Coronary artery (tissue), 2 donors: ENCODE results near the gene SV2B.

Experiments used
- DNase-seq: peaks from one replicate; pipeline ENCODE4 v3.0.0-alpha.2; 2017; ENCODE audit warnings: low spot score
- H3K27ac ChIP-seq, 2 donors: fragments of 200-600 bp; sonication (generic); one replicate each; pipeline ENCODE4 v1.5.1; 2016 to 2019
- H3K4me3 ChIP-seq: fragments of 200-600 bp; sonication (generic); 2 replicates; pipeline ENCODE4 v1.5.1; 2016; ENCODE audit warnings: mild to moderate bottlenecking, moderate library complexity
- TF ChIP-seq, protein P1 (sequence below): fragments of 200-600 bp; sonication (generic); IDR thresholded peaks from one replicate; pipeline ENCODE4 v1.5.1; 2019; ENCODE audit warnings: antibody characterized with exemption

SV2B gene, protein sequence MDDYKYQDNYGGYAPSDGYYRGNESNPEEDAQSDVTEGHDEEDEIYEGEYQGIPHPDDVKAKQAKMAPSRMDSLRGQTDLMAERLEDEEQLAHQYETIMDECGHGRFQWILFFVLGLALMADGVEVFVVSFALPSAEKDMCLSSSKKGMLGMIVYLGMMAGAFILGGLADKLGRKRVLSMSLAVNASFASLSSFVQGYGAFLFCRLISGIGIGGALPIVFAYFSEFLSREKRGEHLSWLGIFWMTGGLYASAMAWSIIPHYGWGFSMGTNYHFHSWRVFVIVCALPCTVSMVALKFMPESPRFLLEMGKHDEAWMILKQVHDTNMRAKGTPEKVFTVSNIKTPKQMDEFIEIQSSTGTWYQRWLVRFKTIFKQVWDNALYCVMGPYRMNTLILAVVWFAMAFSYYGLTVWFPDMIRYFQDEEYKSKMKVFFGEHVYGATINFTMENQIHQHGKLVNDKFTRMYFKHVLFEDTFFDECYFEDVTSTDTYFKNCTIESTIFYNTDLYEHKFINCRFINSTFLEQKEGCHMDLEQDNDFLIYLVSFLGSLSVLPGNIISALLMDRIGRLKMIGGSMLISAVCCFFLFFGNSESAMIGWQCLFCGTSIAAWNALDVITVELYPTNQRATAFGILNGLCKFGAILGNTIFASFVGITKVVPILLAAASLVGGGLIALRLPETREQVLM

DNA sequence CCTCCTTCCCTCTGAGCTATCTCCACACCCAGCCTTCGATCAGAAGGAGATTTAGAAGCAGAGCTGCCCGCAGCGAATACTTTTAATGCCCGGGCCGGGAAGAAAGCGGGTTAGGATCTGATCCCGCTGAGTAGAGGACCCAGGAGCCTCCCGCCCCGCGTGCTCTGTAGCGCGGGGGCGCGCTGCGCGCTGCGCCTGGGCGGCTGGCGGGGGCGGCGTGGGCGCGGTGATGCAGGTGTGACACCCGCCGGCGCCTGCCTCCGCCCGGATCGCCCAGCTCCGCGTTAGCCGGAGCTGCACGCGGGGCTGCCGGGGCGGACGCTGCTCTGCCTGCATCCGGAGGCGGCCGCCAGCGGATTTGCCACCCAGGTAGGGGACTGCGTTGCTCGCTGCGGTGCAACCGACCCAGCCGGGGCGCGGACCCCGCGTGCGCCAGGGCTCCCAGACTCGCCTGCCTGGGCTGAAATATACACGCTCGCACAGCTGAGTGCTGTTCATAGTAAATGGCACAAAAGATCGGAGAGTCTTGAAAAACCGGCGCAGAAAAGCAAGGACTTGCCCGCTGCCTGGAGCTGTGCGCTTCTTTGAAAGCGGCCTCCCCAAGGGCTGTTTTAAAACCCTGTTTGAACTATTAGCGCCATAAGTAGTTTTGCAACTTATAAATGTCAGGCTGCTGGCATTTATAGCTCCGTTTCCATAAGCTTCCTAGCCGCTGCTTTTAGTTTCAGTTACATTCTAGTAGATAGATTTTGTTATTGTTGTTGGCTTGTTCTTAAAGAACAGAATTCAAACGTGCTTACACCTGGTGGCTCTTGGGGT, at the start of gene SV2B:
SV2B (plus strand) TSS at position 263 of the 819 bp plus-strand sequence. CDS start 126,007 bp downstream, outside the sequence.
- Histone ChIP-seq H3K4me3 (peak within 1 kb of the TSS; percentile 71), H3K27ac (no peak within 1 kb of the TSS)
- no peak for DNase-seq
- TF ChIP-seq, protein P1, sequence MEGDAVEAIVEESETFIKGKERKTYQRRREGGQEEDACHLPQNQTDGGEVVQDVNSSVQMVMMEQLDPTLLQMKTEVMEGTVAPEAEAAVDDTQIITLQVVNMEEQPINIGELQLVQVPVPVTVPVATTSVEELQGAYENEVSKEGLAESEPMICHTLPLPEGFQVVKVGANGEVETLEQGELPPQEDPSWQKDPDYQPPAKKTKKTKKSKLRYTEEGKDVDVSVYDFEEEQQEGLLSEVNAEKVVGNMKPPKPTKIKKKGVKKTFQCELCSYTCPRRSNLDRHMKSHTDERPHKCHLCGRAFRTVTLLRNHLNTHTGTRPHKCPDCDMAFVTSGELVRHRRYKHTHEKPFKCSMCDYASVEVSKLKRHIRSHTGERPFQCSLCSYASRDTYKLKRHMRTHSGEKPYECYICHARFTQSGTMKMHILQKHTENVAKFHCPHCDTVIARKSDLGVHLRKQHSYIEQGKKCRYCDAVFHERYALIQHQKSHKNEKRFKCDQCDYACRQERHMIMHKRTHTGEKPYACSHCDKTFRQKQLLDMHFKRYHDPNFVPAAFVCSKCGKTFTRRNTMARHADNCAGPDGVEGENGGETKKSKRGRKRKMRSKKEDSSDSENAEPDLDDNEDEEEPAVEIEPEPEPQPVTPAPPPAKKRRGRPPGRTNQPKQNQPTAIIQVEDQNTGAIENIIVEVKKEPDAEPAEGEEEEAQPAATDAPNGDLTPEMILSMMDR, result no peak

DNA sequence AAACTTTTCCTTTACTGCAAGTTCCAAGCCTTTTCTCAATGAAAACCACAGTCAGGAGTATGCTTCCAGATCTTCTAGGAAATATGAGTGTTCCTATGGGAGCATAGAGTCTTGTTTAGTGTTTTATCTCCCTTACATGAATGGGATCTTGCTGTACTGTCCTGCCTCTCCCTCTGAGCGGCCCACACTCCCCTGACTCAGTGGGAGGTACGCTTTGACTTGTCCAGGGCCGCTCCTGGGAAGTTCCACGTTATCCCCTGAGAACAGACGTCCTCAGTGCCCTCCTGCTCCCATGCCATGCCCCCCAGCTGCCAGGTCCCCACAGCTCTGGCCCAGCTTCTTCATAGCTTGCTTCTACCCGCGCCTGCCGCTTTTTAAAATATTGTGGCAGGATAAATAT, 48.8 kb upstream of the SV2B start:
- TF ChIP-seq, protein P1, result no peak
- no peak overlapping the region for H3K27ac ChIP-seq
- DNase-seq, result no peak
- H3K4me3 ChIP-seq, result no peak overlapping the region

DNA sequence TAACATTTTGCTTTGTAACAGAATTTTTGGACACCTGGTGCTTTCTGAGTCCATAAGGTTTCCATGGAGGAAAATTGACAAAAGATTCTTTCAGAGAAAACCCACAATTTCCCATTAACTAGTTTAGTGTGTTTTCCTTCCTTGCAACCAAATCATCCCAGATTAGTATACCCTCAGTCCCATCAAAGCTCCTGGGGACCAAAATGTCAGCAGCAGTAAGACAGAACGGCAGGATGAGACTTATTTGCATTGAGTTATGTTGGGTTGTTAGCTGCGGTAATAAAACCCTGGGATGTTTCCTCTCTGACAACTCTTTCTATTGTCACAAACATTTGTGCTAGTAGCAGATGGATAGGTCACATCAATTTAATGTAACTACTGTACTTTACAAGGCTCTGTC, 45.2 kb upstream of the SV2B start:
- TF ChIP-seq, protein P1, result no peak
- Histone ChIP-seq H3K27ac (no peak overlapping the region), H3K4me3 (no peak overlapping the region)
- no peak for DNase-seq

DNA sequence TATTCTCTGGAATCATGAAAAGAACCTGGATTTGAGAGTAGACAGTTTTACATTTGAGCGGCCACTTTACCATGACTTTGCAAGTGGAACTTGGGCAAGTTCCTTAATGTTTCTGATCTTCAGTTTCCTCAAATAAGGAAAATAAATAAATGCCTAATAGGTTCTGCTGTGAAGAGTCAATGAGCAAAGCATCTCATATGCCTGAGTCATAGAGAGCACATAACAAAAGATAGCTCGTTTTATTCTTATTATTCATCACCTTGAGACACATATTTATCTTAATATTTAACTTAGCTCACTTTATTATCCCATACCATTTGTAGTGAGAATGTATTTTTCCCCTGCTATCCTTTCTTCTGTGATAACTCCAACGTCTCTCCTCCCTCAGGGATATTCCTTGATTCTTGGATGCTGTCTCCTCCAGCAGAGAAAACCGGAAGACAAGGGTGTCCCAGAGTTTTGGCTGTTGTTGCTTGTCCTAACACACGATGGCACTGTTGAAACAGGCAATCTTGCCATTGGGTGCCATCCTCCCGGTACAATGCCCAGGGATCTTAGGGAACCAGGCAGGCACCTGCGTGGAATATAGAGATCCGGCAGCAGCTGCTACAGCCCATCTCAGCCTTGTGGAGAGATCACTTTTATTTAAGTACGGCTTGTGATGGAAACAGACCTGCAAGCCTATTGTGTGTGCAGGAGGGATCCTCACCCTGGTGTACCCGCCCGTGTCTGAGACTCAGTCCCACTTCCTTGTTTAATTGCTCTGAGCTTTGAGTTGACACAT, 44.3 kb upstream of the SV2B start:
- DNase-seq, result no peak
- H3K27ac ChIP-seq, result no peak overlapping the region
- TF ChIP-seq, protein P1, result peak; percentile 54
- H3K4me3 ChIP-seq, result no peak overlapping the region

DNA sequence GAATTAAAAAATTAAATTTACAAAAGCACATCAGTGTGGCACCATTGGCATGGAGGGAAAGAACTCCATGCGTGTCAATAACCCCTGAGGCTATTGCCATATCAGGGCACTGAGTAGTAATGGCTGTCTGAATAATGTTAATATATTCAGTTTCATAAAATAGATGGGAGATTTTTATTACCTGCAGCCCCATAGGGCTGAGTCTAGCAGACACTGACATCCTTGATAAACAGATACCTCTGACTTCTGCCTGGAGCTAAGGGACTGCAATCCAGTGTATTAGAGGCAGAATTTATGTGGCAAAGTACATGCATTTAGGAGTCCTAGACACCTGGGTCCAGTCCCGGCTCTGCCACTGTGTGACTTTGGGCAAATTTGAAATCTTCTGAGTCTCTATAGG, 38.8 kb upstream of the SV2B start:
- Histone ChIP-seq H3K4me3 (no peak overlapping the region), H3K27ac (no peak overlapping the region)
- TF ChIP-seq, protein P1, result no peak
- DNase-seq, result no peak

DNA sequence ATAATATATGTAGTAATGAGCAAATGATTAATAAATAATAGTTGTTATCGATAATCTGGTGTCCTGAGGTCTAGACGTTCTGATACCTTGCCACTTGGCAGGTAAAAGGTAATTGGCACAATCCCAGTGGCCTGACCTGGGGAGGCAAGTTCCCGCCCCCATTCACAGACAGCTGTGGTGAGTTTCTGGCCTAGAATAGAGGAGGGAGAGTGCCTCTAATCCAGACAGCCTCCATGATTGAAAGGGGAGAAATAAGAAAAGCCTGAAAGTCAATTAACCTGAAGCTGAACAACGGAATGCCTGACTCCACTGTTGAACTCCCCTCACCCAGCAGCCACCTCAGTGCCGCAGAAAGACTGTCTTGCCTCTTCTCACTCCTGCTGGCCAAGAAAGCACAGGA, 38.1 kb upstream of the SV2B start:
- no peak overlapping the region for H3K27ac ChIP-seq
- no peak for DNase-seq
- no peak overlapping the region for H3K4me3 ChIP-seq
- TF ChIP-seq, protein P1, result no peak
